ENCODE results near the gene PPP2R3B.

DNA sequence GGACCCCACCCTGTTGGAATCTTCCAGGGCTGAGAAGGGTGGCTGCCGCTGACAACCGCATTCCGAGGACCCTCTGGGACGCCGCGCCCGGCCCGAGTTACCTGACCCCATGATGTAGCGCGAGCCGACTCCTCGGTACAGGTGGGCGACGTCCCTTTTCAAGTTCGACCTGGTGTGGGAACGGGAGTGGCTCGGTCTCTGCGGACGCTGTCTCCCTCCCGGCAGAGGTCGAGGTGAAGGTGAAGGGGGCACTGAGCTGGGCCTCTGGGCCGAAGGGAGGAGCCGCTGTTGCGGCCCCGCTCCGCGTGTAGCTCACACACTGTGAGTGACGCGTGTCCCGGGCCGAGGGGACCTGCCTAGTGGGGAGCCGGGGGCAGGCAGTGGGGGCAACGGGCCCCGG is 72.7 kb downstream of the PPP2R3B start:
- TF ChIP-seq RAD21 (conservative IDR thresholded peaks at IDR 0.05) (no peak), TAF1 (IDR thresholded peaks at IDR 0.05; ENCODE audit: low read depth) (no peak), MXI1 (conservative IDR thresholded peaks at IDR 0.05; ENCODE audit: poor library complexity, severe bottlenecking) (no peak), POLR2AphosphoS5 (IDR thresholded peaks at IDR 0.05) (no peak), SMC3 (conservative IDR thresholded peaks at IDR 0.05; ENCODE audit: poor library complexity) (no peak)
- TF ChIP-seq, protein P1, sequence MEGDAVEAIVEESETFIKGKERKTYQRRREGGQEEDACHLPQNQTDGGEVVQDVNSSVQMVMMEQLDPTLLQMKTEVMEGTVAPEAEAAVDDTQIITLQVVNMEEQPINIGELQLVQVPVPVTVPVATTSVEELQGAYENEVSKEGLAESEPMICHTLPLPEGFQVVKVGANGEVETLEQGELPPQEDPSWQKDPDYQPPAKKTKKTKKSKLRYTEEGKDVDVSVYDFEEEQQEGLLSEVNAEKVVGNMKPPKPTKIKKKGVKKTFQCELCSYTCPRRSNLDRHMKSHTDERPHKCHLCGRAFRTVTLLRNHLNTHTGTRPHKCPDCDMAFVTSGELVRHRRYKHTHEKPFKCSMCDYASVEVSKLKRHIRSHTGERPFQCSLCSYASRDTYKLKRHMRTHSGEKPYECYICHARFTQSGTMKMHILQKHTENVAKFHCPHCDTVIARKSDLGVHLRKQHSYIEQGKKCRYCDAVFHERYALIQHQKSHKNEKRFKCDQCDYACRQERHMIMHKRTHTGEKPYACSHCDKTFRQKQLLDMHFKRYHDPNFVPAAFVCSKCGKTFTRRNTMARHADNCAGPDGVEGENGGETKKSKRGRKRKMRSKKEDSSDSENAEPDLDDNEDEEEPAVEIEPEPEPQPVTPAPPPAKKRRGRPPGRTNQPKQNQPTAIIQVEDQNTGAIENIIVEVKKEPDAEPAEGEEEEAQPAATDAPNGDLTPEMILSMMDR (IDR thresholded peaks at IDR 0.05; ENCODE audit: poor library complexity, severe bottlenecking): no peak
- TF ChIP-seq, protein P2, sequence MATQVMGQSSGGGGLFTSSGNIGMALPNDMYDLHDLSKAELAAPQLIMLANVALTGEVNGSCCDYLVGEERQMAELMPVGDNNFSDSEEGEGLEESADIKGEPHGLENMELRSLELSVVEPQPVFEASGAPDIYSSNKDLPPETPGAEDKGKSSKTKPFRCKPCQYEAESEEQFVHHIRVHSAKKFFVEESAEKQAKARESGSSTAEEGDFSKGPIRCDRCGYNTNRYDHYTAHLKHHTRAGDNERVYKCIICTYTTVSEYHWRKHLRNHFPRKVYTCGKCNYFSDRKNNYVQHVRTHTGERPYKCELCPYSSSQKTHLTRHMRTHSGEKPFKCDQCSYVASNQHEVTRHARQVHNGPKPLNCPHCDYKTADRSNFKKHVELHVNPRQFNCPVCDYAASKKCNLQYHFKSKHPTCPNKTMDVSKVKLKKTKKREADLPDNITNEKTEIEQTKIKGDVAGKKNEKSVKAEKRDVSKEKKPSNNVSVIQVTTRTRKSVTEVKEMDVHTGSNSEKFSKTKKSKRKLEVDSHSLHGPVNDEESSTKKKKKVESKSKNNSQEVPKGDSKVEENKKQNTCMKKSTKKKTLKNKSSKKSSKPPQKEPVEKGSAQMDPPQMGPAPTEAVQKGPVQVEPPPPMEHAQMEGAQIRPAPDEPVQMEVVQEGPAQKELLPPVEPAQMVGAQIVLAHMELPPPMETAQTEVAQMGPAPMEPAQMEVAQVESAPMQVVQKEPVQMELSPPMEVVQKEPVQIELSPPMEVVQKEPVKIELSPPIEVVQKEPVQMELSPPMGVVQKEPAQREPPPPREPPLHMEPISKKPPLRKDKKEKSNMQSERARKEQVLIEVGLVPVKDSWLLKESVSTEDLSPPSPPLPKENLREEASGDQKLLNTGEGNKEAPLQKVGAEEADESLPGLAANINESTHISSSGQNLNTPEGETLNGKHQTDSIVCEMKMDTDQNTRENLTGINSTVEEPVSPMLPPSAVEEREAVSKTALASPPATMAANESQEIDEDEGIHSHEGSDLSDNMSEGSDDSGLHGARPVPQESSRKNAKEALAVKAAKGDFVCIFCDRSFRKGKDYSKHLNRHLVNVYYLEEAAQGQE (IDR thresholded peaks at IDR 0.05; ENCODE audit: borderline replicate concordance): no peak

Data from neural cell (in vitro differentiated cells).